NCI-H2081 (cell line): ENCODE data around the gene BIRC7.
A peak's percentile ranks its signal among the peaks of the same experiment; 100 is the strongest.

Experiments
- DNase-seq, 2 experiments: peaks; one replicate each; lab custom pipeline; 2025; lab: John Stamatoyannopoulos, UW

The BIRC7 gene

GRCh38 chr20:63265891-63266515 is 30.3 kb downstream of the BIRC7 start:
- no peak for DNase-seq

- DNase-seq, result no peak
These were observed 32.0 kb downstream of the BIRC7 start for GRCh38 chr20:63267691-63268090.

GRCh38 chr20:63268256-63268655 is 32.6 kb downstream of the BIRC7 start:
- no peak for DNase-seq

- no peak for DNase-seq
These were observed 33.1 kb downstream of the BIRC7 start for GRCh38 chr20:63268671-63269439.

GRCh38 chr20:63269724-63270123 is 34.0 kb downstream of the BIRC7 start:
- no peak for DNase-seq

GRCh38 chr20:63270606-63271325 is 35.1 kb downstream of the BIRC7 start:
- no peak for DNase-seq

- peak; percentile 80 to 87 for DNase-seq
These were observed 36.7 kb downstream of the BIRC7 start, which contains the start of gene ARFGAP1 for GRCh38 chr20:63272105-63273058. TSS of gene ARFGAP1 (plus strand) at chr20:63272813. CDS start at chr20:63275581, 2,768 bp downstream.

GRCh38 chr20:63273059-63273579 is 37.4 kb downstream of the BIRC7 start:
- DNase-seq, result no peak

GRCh38 chr20:63273635-63274380 is 38.1 kb downstream of the BIRC7 start:
- DNase-seq, result no peak

- no peak for DNase-seq
These were observed 38.9 kb downstream of the BIRC7 start for GRCh38 chr20:63274381-63275228.

- no peak for DNase-seq
These were observed 40.1 kb downstream of the BIRC7 start for GRCh38 chr20:63275825-63276224.

GRCh38 chr20:63276956-63277355 is 41.3 kb downstream of the BIRC7 start:
- DNase-seq, result no peak

GRCh38 chr20:63277466-63278272 is 42.0 kb downstream of the BIRC7 start:
- no peak for DNase-seq

- DNase-seq, result no peak
These were observed 43.0 kb downstream of the BIRC7 start for GRCh38 chr20:63278661-63279060.

GRCh38 chr20:63279931-63280330 is 44.2 kb downstream of the BIRC7 start:
- DNase-seq, result no peak

- no peak for DNase-seq
These were observed 44.7 kb downstream of the BIRC7 start for GRCh38 chr20:63280371-63280770.

- DNase-seq, result no peak
These were observed 45.3 kb downstream of the BIRC7 start for GRCh38 chr20:63280929-63281545.
